K562 (cell line): ENCODE data around the gene LIX1L. TPM values are rescaled to one million over a fixed set of nuclear protein-coding genes. Genes with fewer than 3 reads are reported as not detected.

Experiments used
- ARID1B ChIP-seq: fragments of 450-650 bp; IDR thresholded peaks from 2 replicates; pipeline ENCODE4 v1.6.1; 2016; ENCODE audit warnings: antibody characterized with exemption, mild to moderate bottlenecking, inconsistent platforms
- ARNT ChIP-seq, 2 experiments: fragments of 450-650 bp; IDR thresholded peaks; 2 replicates each; pipeline ENCODE4 v1.6.1; 2016; ENCODE audit warnings: mild to moderate bottlenecking in 1 of 2
- MCM3 ChIP-seq: fragments of 450-650 bp; IDR thresholded peaks from 2 replicates; pipeline ENCODE4 v1.6.1; 2016
- MYNN ChIP-seq, 2 experiments: sonication (generic); formaldehyde crosslinking in 1 of 2; IDR thresholded peaks; 2 replicates each; pipeline versions ENCODE4 v1.5.0 to v1.6.1; 2016 to 2020; ENCODE audit warnings: antibody characterized with exemption in 1 of 2, missing genetic modification reagents in 1 of 2
- NCOA2 ChIP-seq, 2 experiments: fragments of 450-650 bp; IDR thresholded peaks; 2 replicates each; pipeline ENCODE4 v1.6.1; 2018; ENCODE audit warnings: mild to moderate bottlenecking in 2 of 2, moderate library complexity in 1 of 2; ENCODE audit not compliant: partially characterized antibody in 2 of 2
- POLR2A ChIP-seq: fragments of 450-650 bp; conservative IDR thresholded peaks from 2 replicates; pipeline ENCODE4 v1.6.1; 2016
- POLR2G ChIP-seq: fragments of 200-400 bp; formaldehyde crosslinking; IDR thresholded peaks from 2 replicates; pipeline ENCODE4 v1.6.1; 2017; ENCODE audit warnings: low read depth, mild to moderate bottlenecking, antibody characterized with exemption, low read length, moderate library complexity
- SMARCC2 ChIP-seq: fragments of 450-650 bp; IDR thresholded peaks from 2 replicates; pipeline ENCODE4 v1.6.1; 2017; ENCODE audit warnings: antibody characterized with exemption, moderate library complexity, mild to moderate bottlenecking, low read depth
- SP2 ChIP-seq: IDR thresholded peaks from 2 replicates; pipeline ENCODE4 v1.6.1; 2011; ENCODE audit warnings: mild to moderate bottlenecking, low read depth, low read length, moderate library complexity; ENCODE audit not compliant: poor library complexity, severe bottlenecking; ENCODE audit errors: extremely low read depth
- STAT5A ChIP-seq: IDR thresholded peaks from 2 replicates; pipeline ENCODE4 v1.6.1; 2012; ENCODE audit warnings: low read length, inconsistent platforms, borderline replicate concordance
- TAF9B ChIP-seq: fragments of 450-650 bp; IDR thresholded peaks from 2 replicates; pipeline ENCODE4 v1.6.1; 2018; ENCODE audit warnings: mild to moderate bottlenecking; ENCODE audit not compliant: partially characterized antibody
- TFAM ChIP-seq: fragments of 250-450 bp; sonication (Bioruptor Pico); conservative IDR thresholded peaks from 2 replicates; pipeline ENCODE4 v1.5.0; 2021; ENCODE audit warnings: mild to moderate bottlenecking, moderate library complexity
- ZFP91 ChIP-seq: sonication (generic); formaldehyde crosslinking; IDR thresholded peaks from 2 replicates; pipeline ENCODE4 v1.8.0; 2022; ENCODE audit warnings: mild to moderate bottlenecking, missing genetic modification reagents
- ZMIZ1 ChIP-seq, 2 experiments: fragments of 150-350 bp in 1 of 2; IDR thresholded peaks; 2 replicates each; pipeline ENCODE4 v1.6.1; 2012 to 2016; ENCODE audit warnings: low read depth in 2 of 2, low read length in 2 of 2, mild to moderate bottlenecking in 1 of 2, moderate library complexity in 1 of 2
- ZNF274 ChIP-seq: IDR thresholded peaks from 2 replicates; pipeline ENCODE4 v1.6.1; 2011; ENCODE audit warnings: low read depth, mild to moderate bottlenecking, low read length, moderate library complexity, borderline replicate concordance
- polyA plus RNA-seq, 8 experiments: library from polyadenylated mRNA; depleted of rRNA in 4 of 8; stranded (reverse) in 5 of 8; unstranded in 3 of 8; fragments of >200 nt; fragmentation: Nextera tagmentation in 2 of 8; fragmentation: Illumina TruSeq in 1 of 8; extraction: Ambion mirVana in 2 of 8; extraction: Trizol in 1 of 8; gene quantifications; 2 replicates each; pipeline versions ENCODE4 v1.2.1 to v1.2.3, GENCODE V29; 2011 to 2014; ENCODE audit warnings: inconsistent platforms in 1 of 8, missing spikeins in 1 of 8
- total RNA-seq, 7 experiments: library from RNA; depleted of rRNA in 6 of 7; stranded (reverse); fragments of >200 nt in 6 of 7; fragmentation: Illumina TruSeq in 2 of 7; extraction: Trizol in 2 of 7; gene quantifications; 2 replicates each; pipeline versions ENCODE4 v1.2.1 to v1.2.3, GENCODE V29; 2011 to 2021; ENCODE audit warnings: low replicate concordance in 1 of 7
- TF ChIP-seq, protein P1 (sequence below), 2 experiments: fragments of 450-650 bp; conservative IDR thresholded peaks; 2 replicates each; pipeline ENCODE4 v1.6.1; 2017; ENCODE audit warnings: mild to moderate bottlenecking in 2 of 2, moderate library complexity in 2 of 2
- TF ChIP-seq, protein P2 (sequence below): sonication (generic); IDR thresholded peaks from 2 replicates; pipeline ENCODE4 v1.6.1; 2016
- TF ChIP-seq, protein P3 (sequence below): fragments of 450-650 bp; formaldehyde crosslinking; IDR thresholded peaks from 2 replicates; pipeline ENCODE4 v1.4.0; 2022; ENCODE audit warnings: mild to moderate bottlenecking, moderate library complexity

LIX1L gene
- total and polyA plus RNA-seq, 9 of the 15 experiments (the other 6 are each of a cell fraction or from before 2014, with no cell fraction given), result 4.6 to 26.5 (median 12.5) TPM

DNA sequence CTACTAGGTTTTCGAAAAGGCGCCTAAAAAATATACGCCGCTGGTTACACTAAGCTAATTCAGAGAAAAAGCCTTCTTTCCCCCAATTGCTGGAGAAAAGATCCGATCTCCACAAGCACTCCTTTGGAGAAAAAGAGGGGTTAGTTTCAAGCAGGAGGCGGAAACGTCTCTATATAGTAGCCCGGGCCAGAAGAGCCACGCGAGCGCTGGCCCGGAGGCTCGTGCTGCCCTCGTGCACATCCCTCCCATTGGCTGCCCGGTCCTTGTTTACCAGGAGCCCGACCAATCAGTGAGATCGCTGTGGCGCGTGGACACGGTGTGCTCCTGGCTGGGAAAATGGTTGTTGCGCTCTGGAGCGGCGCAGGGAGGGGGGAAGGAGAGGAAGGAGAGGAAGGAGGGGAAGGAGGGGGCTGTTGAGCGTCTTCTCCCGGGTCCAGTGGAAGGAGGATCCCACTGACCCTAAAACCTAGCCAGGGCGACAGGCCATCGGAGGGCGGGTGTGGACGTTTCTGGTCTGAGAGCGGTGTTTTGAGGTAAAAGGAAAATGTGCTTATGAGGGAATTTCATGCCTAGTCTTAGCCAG lies 38.7 kb upstream of the LIX1L start, which contains the start of gene TXNIP (continued):
- no peak for TF ChIP-seq TFAM (CRISPR knock-in tag)
- peak; percentile 94 for TF ChIP-seq POLR2G
- TF ChIP-seq, protein P1, sequence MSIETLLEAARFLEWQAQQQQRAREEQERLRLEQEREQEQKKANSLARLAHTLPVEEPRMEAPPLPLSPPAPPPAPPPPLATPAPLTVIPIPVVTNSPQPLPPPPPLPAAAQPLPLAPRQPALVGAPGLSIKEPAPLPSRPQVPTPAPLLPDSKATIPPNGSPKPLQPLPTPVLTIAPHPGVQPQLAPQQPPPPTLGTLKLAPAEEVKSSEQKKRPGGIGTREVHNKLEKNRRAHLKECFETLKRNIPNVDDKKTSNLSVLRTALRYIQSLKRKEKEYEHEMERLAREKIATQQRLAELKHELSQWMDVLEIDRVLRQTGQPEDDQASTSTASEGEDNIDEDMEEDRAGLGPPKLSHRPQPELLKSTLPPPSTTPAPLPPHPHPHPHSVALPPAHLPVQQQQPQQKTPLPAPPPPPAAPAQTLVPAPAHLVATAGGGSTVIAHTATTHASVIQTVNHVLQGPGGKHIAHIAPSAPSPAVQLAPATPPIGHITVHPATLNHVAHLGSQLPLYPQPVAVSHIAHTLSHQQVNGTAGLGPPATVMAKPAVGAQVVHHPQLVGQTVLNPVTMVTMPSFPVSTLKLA (conservative IDR thresholded peaks at IDR 0.05), result peak; percentile 100
- peak; percentile 100 for TF ChIP-seq POLR2A
- TF ChIP-seq ARID1B, result peak; percentile 64
- no peak for TF ChIP-seq MYNN (IDR thresholded peaks at IDR 0.05)
- no peak for TF ChIP-seq MYNN (CRISPR knock-in tag; IDR thresholded peaks at IDR 0.05)
- TF ChIP-seq NCOA2 (IDR thresholded peaks at IDR 0.05; ENCODE audit: partially characterized antibody in 2 of 2), result no peak
- TF ChIP-seq SMARCC2, result no peak
- TF ChIP-seq TAF9B, result peak; percentile 97
- no peak for TF ChIP-seq ZFP91 (CRISPR knock-in tag)
- no peak for TF ChIP-seq SP2
- TF ChIP-seq, protein P2, sequence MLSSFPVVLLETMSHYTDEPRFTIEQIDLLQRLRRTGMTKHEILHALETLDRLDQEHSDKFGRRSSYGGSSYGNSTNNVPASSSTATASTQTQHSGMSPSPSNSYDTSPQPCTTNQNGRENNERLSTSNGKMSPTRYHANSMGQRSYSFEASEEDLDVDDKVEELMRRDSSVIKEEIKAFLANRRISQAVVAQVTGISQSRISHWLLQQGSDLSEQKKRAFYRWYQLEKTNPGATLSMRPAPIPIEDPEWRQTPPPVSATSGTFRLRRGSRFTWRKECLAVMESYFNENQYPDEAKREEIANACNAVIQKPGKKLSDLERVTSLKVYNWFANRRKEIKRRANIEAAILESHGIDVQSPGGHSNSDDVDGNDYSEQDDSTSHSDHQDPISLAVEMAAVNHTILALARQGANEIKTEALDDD, result no peak
- TF ChIP-seq, protein P3, sequence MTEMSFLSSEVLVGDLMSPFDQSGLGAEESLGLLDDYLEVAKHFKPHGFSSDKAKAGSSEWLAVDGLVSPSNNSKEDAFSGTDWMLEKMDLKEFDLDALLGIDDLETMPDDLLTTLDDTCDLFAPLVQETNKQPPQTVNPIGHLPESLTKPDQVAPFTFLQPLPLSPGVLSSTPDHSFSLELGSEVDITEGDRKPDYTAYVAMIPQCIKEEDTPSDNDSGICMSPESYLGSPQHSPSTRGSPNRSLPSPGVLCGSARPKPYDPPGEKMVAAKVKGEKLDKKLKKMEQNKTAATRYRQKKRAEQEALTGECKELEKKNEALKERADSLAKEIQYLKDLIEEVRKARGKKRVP, result peak; percentile 57
- TF ChIP-seq ZMIZ1 (IDR thresholded peaks at IDR 0.05; ENCODE audit: low read depth in 2 of 2, low read length in 2 of 2), result peak in 1 of 2 experiments; percentile 94; a peak in 2 of 4 replicates
- TF ChIP-seq MCM3, result no peak
- no peak for TF ChIP-seq STAT5A
- TF ChIP-seq ZNF274, result no peak
- TF ChIP-seq ARNT (IDR thresholded peaks at IDR 0.05), result peak in 1 of 2 experiments; percentile 43; a peak in 2 of 4 replicates
